LoVo (cell line): Measurements from ENCODE around the gene MAP3K14.
"Not testable (repeated sequence)": the region's sequence is repeated elsewhere in the genome, so short reads cannot be mapped to it uniquely, and the experiment has no call there.

Experiments used
- DNase-seq: peaks from one replicate; pipeline ENCODE4 v3.0.0-alpha.2; 2016; ENCODE audit warnings: low spot score

The MAP3K14 gene

GRCh38 chr17:45257115-45257514 lies 59.7 kb downstream of the MAP3K14 start:
- DNase-seq: no peak

GRCh38 chr17:45256114-45256966 lies 60.5 kb downstream of the MAP3K14 start:
- peak; percentile 18 for DNase-seq

- DNase-seq: no peak
Measured at GRCh38 chr17:45255358-45255757, 61.5 kb downstream of the MAP3K14 start.

GRCh38 chr17:45253879-45254278 lies 62.9 kb downstream of the MAP3K14 start:
- DNase-seq: no peak

GRCh38 chr17:45253237-45253636 lies 63.6 kb downstream of the MAP3K14 start:
- not testable (repeated sequence) for DNase-seq

- no peak for DNase-seq
Measured at GRCh38 chr17:45251931-45252330, 64.9 kb downstream of the MAP3K14 start.

GRCh38 chr17:45248132-45248957 lies 68.5 kb downstream of the MAP3K14 start:
- DNase-seq: peak; percentile 59

- DNase-seq: peak; percentile 94
Measured at GRCh38 chr17:45247429-45248131, 69.2 kb downstream of the MAP3K14 start.

- no peak for DNase-seq
Measured at GRCh38 chr17:45246861-45247428, 69.9 kb downstream of the MAP3K14 start.

- DNase-seq: no peak
Measured at GRCh38 chr17:45246338-45246737, 70.5 kb downstream of the MAP3K14 start.

- no peak for DNase-seq
Measured at GRCh38 chr17:45244725-45245656, 71.8 kb downstream of the MAP3K14 start.

GRCh38 chr17:45243750-45244149 lies 73.1 kb downstream of the MAP3K14 start:
- no peak for DNase-seq

- DNase-seq: no peak
Measured at GRCh38 chr17:45242029-45242414, 74.8 kb downstream of the MAP3K14 start.

- no peak for DNase-seq
Measured at GRCh38 chr17:45241328-45242028, 75.3 kb downstream of the MAP3K14 start.

GRCh38 chr17:45240905-45241327 lies 75.9 kb downstream of the MAP3K14 start:
- DNase-seq: no peak

GRCh38 chr17:45238155-45238774 lies 78.6 kb downstream of the MAP3K14 start:
- DNase-seq: no peak

GRCh38 chr17:45237686-45238085 lies 79.1 kb downstream of the MAP3K14 start:
- DNase-seq: no peak

GRCh38 chr17:45236282-45236606 lies 80.6 kb downstream of the MAP3K14 start:
- DNase-seq: no peak

- DNase-seq: peak; percentile 55
Measured at GRCh38 chr17:45235416-45236281, 81.2 kb downstream of the MAP3K14 start.
